HEK293T (cell line): ENCODE results near the gene TRRAP.

Source experiments
- BHLHE40 ChIP-seq: fragments of 450-650 bp; IDR thresholded peaks from 2 replicates; pipeline ENCODE4 v1.6.1; 2016; ENCODE audit warnings: mild to moderate bottlenecking, moderate library complexity, borderline replicate concordance
- CTBP1 ChIP-seq: fragments of 450-650 bp; IDR thresholded peaks from 2 replicates; pipeline ENCODE4 v1.6.1; 2016; ENCODE audit warnings: borderline replicate concordance
- ELF4 ChIP-seq: fragments of 450-650 bp; IDR thresholded peaks from 2 replicates; pipeline ENCODE4 v1.6.1; 2017; ENCODE audit warnings: antibody characterized with exemption
- FOXK2 ChIP-seq: fragments of 450-650 bp; IDR thresholded peaks from 2 replicates; pipeline ENCODE4 v1.6.1; 2016; ENCODE audit warnings: mild to moderate bottlenecking
- FOXM1 ChIP-seq: fragments of 450-650 bp; IDR thresholded peaks from 2 replicates; pipeline ENCODE4 v1.6.1; 2017; ENCODE audit warnings: mild to moderate bottlenecking, borderline replicate concordance
- HDGF ChIP-seq: fragments of 450-650 bp; IDR thresholded peaks from 2 replicates; pipeline ENCODE4 v1.6.1; 2017; ENCODE audit warnings: antibody characterized with exemption, borderline replicate concordance
- NFRKB ChIP-seq: fragments of 450-650 bp; IDR thresholded peaks from 2 replicates; pipeline ENCODE4 v1.6.1; 2016; ENCODE audit warnings: mild to moderate bottlenecking, moderate library complexity
- SP1 ChIP-seq: fragments of 450-650 bp; IDR thresholded peaks from 2 replicates; pipeline ENCODE4 v1.6.1; 2017
- SUZ12 ChIP-seq: fragments of 450-650 bp; IDR thresholded peaks from 2 replicates; pipeline ENCODE4 v1.6.1; 2016; ENCODE audit warnings: mild to moderate bottlenecking
- TARDBP ChIP-seq: fragments of 450-650 bp; IDR thresholded peaks from 2 replicates; pipeline ENCODE4 v1.6.1; 2016
- ZNF384 ChIP-seq: fragments of 450-650 bp; IDR thresholded peaks from 2 replicates; pipeline ENCODE4 v1.6.1; 2016

GRCh38 chr7:98887038-98887437 lies 8.7 kb downstream of the TRRAP start:
- TF ChIP-seq ZNF384 (no peak), SUZ12 (no peak), BHLHE40 (no peak), CTBP1 (no peak), SP1 (no peak), FOXK2 (no peak), NFRKB (no peak), TARDBP (no peak), FOXM1 (no peak), ELF4 (no peak), HDGF (no peak)
